Activated T-cell treated with anti-CD3 and anti-CD28 coated beads, Interleukin-2, amount 50 U/mL, for 4 hours (primary cell): ENCODE results near the gene CACNG4. TPM values are rescaled to one million over a fixed set of nuclear protein-coding genes. Genes with fewer than 3 reads are reported as not detected.

Source experiments
- total RNA-seq, 3 donors: library from RNA; stranded (reverse); gene quantifications; one replicate each; pipeline ENCODE4 v1.2.1, GENCODE V29; 2021

Gene CACNG4
- total RNA-seq, 3 donors from 2014 or later, result 0.05 TPM; not detected in 2

Other genes with a start within 250 kb of the CACNG4 start
- not detected for gene CACNG5, start 129.6 kb upstream of the CACNG4 start, total RNA-seq
- not detected for gene CACNG1, start 79.8 kb downstream of the CACNG4 start, total RNA-seq